GM19324 (cell line): ENCODE measurements around the gene EIF4EBP3.
"Not testable (repeated sequence)": the region's sequence is repeated elsewhere in the genome, so short reads cannot be mapped to it uniquely, and the experiment has no call there.

Experiments
- ATAC-seq: cut with Tn5 transposase; IDR thresholded peaks from one replicate; pipeline ENCODE4 v1.9.1; 2021; ENCODE audit warnings: mild to moderate bottlenecking, moderate library complexity; ENCODE audit not compliant: unreplicated experiment, low FRiP score

Gene EIF4EBP3

DNA sequence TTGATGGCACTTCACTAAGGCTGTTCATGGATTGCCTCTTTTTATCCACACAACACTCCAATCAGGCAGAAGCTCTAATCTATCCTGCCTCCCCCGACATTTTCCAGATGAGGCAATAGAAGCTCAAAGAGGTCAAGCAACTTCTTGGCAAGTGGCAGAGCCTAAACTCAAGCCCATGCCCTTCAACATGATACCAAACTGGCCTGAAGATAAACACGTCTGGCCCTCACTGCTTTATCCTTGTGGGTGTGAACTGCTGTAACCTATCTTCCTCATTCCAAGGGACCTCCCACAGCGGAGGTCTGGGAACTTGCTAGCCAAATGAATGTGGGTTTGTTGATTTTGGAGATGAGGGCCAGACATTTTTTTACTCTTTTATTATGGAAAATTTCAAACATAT lies 26.7 kb downstream of the EIF4EBP3 start:
- ATAC-seq: no peak

DNA sequence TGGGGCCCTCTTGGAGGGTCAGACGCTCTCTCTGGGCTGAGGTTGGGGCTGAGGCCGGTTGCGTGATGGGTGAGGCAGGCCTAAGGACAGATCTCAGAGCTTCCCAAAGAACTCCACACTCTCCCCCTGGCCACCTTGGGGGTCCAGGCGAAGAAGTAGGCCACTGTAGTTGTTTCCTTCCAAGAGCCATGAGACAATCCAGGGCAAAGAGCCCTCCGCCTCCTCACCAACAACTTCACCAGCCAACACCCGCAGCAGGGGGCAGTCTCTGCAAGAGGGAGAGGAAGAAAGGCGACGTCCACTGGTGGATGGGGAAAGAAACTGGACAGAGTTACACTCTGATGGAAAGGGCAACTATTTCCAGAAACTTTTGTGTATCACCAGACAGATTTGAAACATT lies 27.8 kb downstream of the EIF4EBP3 start:
- ATAC-seq: no peak

- no peak for ATAC-seq
Observed at GRCh38 chr5:140576776-140577201, 29.3 kb downstream of the EIF4EBP3 start.

GRCh38 chr5:140579188-140579747 lies 31.8 kb downstream of the EIF4EBP3 start:
- ATAC-seq: not testable (repeated sequence)

- no peak for ATAC-seq
Observed at GRCh38 chr5:140587495-140587894, 40.0 kb downstream of the EIF4EBP3 start.

DNA sequence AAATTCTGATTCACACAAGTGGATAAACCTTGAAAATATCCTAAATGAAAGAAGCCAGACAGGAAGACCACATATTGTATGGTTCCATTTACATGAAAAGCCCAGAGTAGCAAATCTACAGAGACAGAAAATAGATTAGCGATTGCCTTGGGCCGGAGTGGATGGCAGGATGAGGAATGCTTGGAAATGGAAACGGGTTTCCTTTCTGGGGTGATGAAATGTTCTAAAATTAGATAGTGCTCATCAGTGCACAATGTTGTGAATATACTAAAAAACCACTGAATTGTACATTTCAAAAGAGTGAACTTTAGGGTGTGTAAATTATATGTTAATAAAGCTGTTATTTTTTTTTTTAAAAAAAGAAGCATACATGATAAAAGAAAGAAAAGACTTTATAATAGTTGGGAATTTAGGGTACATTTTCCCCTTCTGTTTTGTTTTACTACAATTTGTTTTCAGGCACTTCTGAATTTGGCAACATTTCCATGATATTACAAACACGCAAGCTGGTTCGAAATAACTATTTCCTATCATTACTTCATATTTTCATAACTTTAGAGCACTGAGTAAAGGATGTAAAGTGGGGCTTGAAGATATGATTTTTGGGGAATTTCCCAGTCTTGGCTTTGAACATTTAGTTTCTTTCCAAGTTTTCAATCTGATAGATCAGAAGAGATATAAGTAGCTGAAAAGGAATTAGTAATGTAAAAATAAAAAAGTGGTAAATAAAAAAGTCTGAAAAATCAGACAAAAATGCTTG lies 41.0 kb downstream of the EIF4EBP3 start:
- no peak for ATAC-seq

GRCh38 chr5:140590861-140591260 lies 43.4 kb downstream of the EIF4EBP3 start:
- ATAC-seq: no peak

- no peak for ATAC-seq
Observed at GRCh38 chr5:140591747-140592372, 44.4 kb downstream of the EIF4EBP3 start.

DNA sequence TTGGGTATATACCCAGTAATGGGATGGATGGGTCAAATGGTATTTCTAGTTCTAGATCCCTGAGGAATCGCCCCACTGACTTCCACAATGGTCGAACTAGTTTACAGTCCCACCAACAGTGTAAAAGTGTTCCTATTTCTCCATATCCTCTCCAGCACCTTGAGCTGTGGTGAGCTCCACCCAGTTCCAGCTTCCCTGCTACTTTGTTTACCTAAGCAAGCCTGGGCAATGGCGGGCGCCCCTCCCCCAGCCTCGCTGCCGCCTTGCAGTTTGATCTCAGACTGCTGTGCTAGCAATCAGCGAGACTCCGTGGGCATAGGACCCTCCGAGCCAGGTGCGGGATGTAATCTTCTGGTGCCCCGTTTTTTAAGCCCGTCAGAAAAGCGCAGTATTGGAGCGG lies 45.6 kb downstream of the EIF4EBP3 start:
- ATAC-seq: not testable (repeated sequence)

GRCh38 chr5:140594169-140594568 lies 46.7 kb downstream of the EIF4EBP3 start:
- ATAC-seq: no peak

DNA sequence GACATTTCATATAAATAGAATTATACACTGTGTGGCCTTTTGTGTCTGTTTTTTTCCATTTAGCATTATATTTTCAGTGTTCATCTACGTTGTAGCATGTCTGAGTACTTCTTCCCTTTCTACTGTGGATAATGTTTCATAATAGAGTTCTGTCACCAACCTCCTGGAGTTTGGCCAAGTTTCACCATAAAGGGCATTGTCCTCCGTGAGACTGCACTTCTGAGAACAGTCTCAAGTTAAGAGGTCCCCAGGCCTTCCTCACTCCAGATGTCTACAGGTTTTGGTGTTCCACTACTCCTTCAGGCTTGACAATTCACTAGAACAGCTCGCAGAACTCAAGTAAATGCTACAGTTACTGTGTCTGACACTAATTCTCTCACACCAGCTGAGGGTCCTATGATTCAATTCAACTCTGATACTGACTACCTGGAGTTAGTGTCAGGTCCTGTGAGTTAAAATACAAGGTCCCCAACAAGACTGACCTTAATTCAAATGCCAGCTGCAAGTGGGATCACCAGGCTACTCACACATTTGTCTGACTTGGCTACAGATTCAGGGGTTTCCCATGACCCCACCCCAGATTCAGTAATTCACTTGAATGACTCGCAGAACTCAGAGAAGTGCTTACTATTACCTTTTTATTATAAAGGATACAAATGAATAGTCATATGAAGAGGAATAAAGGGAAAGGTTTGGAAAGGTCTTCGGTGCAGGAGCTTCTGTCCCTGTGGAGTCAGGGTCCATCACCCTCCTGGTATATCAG lies 48.3 kb downstream of the EIF4EBP3 start:
- no peak for ATAC-seq

- no peak for ATAC-seq
Observed at GRCh38 chr5:140596321-140596741, 48.9 kb downstream of the EIF4EBP3 start.

GRCh38 chr5:140598836-140599235 lies 51.4 kb downstream of the EIF4EBP3 start:
- ATAC-seq: no peak
